NCI-H1694 (cell line): ENCODE results near the gene LRTM2.

ENCODE experiments used
- DNase-seq: peaks from one replicate; lab custom pipeline; 2025; lab: John Stamatoyannopoulos, UW

LRTM2 gene

GRCh38 chr12:1883513-1883912 is 63.1 kb downstream of the LRTM2 start:
- DNase-seq: no peak

DNA sequence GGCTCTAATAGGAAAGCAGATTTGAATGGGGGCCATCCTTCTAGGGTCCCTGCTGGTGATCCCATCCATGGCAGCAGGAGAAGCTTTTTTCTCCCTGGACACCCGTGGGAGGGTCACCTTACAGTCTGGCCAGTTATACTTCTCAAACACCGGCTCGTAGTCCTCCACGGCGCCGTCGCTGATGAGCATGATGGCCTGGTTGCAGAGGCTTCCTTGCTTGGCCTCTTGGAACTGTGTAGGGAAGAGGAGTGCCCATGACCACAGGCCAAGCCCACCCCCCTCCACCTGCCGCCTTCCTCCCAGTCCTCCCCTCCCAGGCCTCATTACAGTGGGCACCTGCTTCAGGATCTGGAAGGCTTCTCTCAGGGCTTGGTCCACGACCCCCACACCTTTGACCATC is 64.3 kb downstream of the LRTM2 start:
- DNase-seq: no peak

DNA sequence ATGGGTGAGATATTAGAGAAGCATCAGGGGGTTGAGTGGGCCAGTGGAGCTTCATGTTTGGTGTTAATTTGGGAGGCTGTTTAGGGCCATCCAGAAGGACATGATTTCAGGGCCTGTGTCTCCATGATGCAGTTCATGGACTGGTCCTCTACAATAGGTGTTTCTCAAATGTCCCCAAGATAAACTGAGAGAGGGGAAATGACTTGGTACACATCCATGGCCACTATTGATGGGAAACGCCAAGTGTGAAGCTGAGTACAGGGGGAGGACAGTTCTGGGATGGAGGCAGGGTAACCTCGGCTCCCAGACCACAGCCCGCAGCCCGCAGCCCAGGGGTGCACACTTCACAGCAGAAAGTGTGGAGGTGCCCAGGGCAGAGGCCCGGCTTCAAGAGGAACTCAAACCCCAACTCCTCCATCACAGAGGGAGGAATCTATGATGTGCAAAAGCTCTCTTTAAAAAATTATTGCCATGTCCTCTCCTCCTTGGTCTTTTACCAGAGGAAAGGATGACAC is 64.8 kb downstream of the LRTM2 start:
- DNase-seq: no peak

- no peak for DNase-seq
These were observed 65.4 kb downstream of the LRTM2 start for GRCh38 chr12:1885599-1886245.
